Activated naive CD8-positive, alpha-beta T cell treated with anti-CD3 and anti-CD28 coated beads, Interleukin-2, amount 50 U/mL, for 16 hours (primary cell): ENCODE data around the gene ZBP1.

Source experiments
- DNase-seq: peaks from one replicate; pipeline ENCODE4 v3.0.0-alpha.2; 2020; ENCODE audit warnings: low read depth, low spot score

The ZBP1 gene

GRCh38 chr20:57618091-57618763 is 2.0 kb downstream of the ZBP1 start:
- DNase-seq = no peak

- DNase-seq = no peak
Measured at GRCh38 chr20:57617079-57617795, 3.0 kb downstream of the ZBP1 start.

GRCh38 chr20:57616143-57616951 is 3.9 kb downstream of the ZBP1 start:
- no peak for DNase-seq

GRCh38 chr20:57615445-57615811 is 4.8 kb downstream of the ZBP1 start:
- no peak for DNase-seq

GRCh38 chr20:57614490-57615444 is 5.5 kb downstream of the ZBP1 start:
- no peak for DNase-seq

- DNase-seq = no peak
Measured at GRCh38 chr20:57613481-57613921, 6.7 kb downstream of the ZBP1 start.

GRCh38 chr20:57612916-57613315 is 7.3 kb downstream of the ZBP1 start:
- DNase-seq = no peak

GRCh38 chr20:57612436-57612835 is 7.8 kb downstream of the ZBP1 start:
- no peak for DNase-seq

- no peak for DNase-seq
Measured at GRCh38 chr20:57611586-57612311, 8.5 kb downstream of the ZBP1 start.

GRCh38 chr20:57610261-57610952 is 9.8 kb downstream of the ZBP1 start:
- no peak for DNase-seq

- DNase-seq = no peak
Measured at GRCh38 chr20:57609842-57610167, 10.4 kb downstream of the ZBP1 start.

- no peak for DNase-seq
Measured at GRCh38 chr20:57609086-57609841, 11.0 kb downstream of the ZBP1 start.

GRCh38 chr20:57608516-57608915 is 11.7 kb downstream of the ZBP1 start:
- no peak for DNase-seq

- DNase-seq = no peak
Measured at GRCh38 chr20:57605878-57606277, 14.3 kb downstream of the ZBP1 start.

- no peak for DNase-seq
Measured at GRCh38 chr20:57605045-57605444, 15.2 kb downstream of the ZBP1 start.

GRCh38 chr20:57603120-57603519 is 17.1 kb downstream of the ZBP1 start:
- DNase-seq = no peak

GRCh38 chr20:57601737-57602136 is 18.5 kb downstream of the ZBP1 start:
- DNase-seq = no peak

- no peak for DNase-seq
Measured at GRCh38 chr20:57601211-57601570, 19.0 kb downstream of the ZBP1 start.
